WTC11 (cell line): Measurements from ENCODE around the gene MAN1B1. TPM values are rescaled to one million over a fixed set of nuclear protein-coding genes. Genes with fewer than 3 reads are reported as not detected.

Experiments
- ATAC-seq: fragments of 200-7000 bp; cut with Tn5 transposase; 2 replicates; pipeline ENCODE4 v1.10.0; 2021; ENCODE audit warnings: mild to moderate bottlenecking, moderate library complexity
- CTCF ChIA-PET: fragments of 300-600 bp; sonication (Branson Sonifier 250); formaldehyde crosslinking; loops from one replicate; lab custom pipeline; 2021; ENCODE audit warnings: antibody characterized with exemption; lab: Charles Lee
- POLR2A ChIA-PET: fragments of 350-600 bp; sonication (Branson Sonifier 250); formaldehyde crosslinking; loops from one replicate; lab custom pipeline; 2021; ENCODE audit warnings: antibody characterized with exemption; lab: Charles Lee
- DNase-seq: peaks from one replicate; pipeline ENCODE4 v3.0.0; 2021; ENCODE audit warnings: low spot score
- H3K27ac Mint-ChIP-seq: 2 replicates; pipeline ENCODE4 v1.8.0; 2021; ENCODE audit warnings: mixed read lengths
- H3K27me3 Mint-ChIP-seq: 2 replicates; pipeline ENCODE4 v1.8.0; 2021; ENCODE audit warnings: low read depth, mild to moderate bottlenecking, moderate library complexity, mixed read lengths
- H3K36me3 Mint-ChIP-seq: 2 replicates; pipeline ENCODE4 v1.8.0; 2021; ENCODE audit warnings: mixed read lengths
- H3K4me1 Mint-ChIP-seq: 2 replicates; pipeline ENCODE4 v1.8.0; 2022; ENCODE audit warnings: mixed read lengths
- H3K4me3 Mint-ChIP-seq: 2 replicates; pipeline ENCODE4 v1.8.0; 2021; ENCODE audit warnings: mild to moderate bottlenecking, moderate library complexity, mixed read lengths
- H3K9me3 Mint-ChIP-seq: 2 replicates; pipeline ENCODE4 v1.8.0; 2021; ENCODE audit warnings: mixed read lengths
- CREB1 ChIP-seq: sonication (generic); formaldehyde crosslinking; IDR thresholded peaks from 2 replicates; pipeline ENCODE4 v1.8.0; 2023; ENCODE audit warnings: mild to moderate bottlenecking, missing genetic modification reagents
- CREM ChIP-seq: sonication (generic); formaldehyde crosslinking; IDR thresholded peaks from 2 replicates; pipeline ENCODE4 v1.8.1; 2022; ENCODE audit warnings: mild to moderate bottlenecking, missing genetic modification reagents, moderate library complexity
- ELF4 ChIP-seq: sonication (generic); formaldehyde crosslinking; IDR thresholded peaks from 2 replicates; pipeline ENCODE4 v1.8.1; 2022; ENCODE audit warnings: low read depth, mild to moderate bottlenecking, moderate library complexity, missing genetic modification reagents
- FOXJ3 ChIP-seq: sonication (generic); formaldehyde crosslinking; IDR thresholded peaks from 2 replicates; pipeline ENCODE4 v1.9.0; 2021; ENCODE audit warnings: missing genetic modification reagents, mild to moderate bottlenecking, borderline replicate concordance
- GABPB1 ChIP-seq: sonication (generic); formaldehyde crosslinking; IDR thresholded peaks from 2 replicates; pipeline ENCODE4 v1.8.1; 2023; ENCODE audit warnings: mild to moderate bottlenecking, missing genetic modification reagents
- RORB ChIP-seq: fragments of 250-450 bp; sonication (Bioruptor Pico); IDR thresholded peaks from 2 replicates; pipeline ENCODE4 v1.9.0; 2021; ENCODE audit warnings: mild to moderate bottlenecking
- SOX15 ChIP-seq: fragments of 250-450 bp; sonication (Bioruptor Pico); IDR thresholded peaks from 2 replicates; pipeline ENCODE4 v1.9.0; 2021; ENCODE audit warnings: mild to moderate bottlenecking
- TEAD1 ChIP-seq: sonication (generic); formaldehyde crosslinking; IDR thresholded peaks from 2 replicates; pipeline ENCODE4 v1.8.0; 2022; ENCODE audit warnings: mild to moderate bottlenecking, missing genetic modification reagents
- TP53 ChIP-seq: sonication (generic); formaldehyde crosslinking; IDR thresholded peaks from 2 replicates; pipeline ENCODE4 v1.8.1; 2023; ENCODE audit warnings: mild to moderate bottlenecking, missing genetic modification reagents
- ZNF232 ChIP-seq: sonication (generic); formaldehyde crosslinking; IDR thresholded peaks from 2 replicates; pipeline ENCODE4 v1.8.0; 2022; ENCODE audit warnings: mild to moderate bottlenecking, missing genetic modification reagents
- ZNF396 ChIP-seq: fragments of 250-450 bp; sonication (Bioruptor Pico); IDR thresholded peaks from 2 replicates; pipeline ENCODE4 v1.8.0; 2021; ENCODE audit warnings: mild to moderate bottlenecking, moderate library complexity, borderline replicate concordance
- ZNF423 ChIP-seq: fragments of 250-450 bp; sonication (Bioruptor Pico); IDR thresholded peaks from 2 replicates; pipeline ENCODE4 v2.1.2; 2022; ENCODE audit warnings: mild to moderate bottlenecking, moderate library complexity
- total RNA-seq: library from RNA; stranded (reverse); gene quantifications from 3 replicates; pipeline ENCODE4 v1.2.3, GENCODE V29; 2021
- TF ChIP-seq, protein P1 (sequence below): sonication (generic); formaldehyde crosslinking; IDR thresholded peaks from 2 replicates; pipeline ENCODE4 v1.8.0; 2022; ENCODE audit warnings: mild to moderate bottlenecking, missing genetic modification reagents
- TF ChIP-seq, protein P2 (sequence below): sonication (generic); formaldehyde crosslinking; IDR thresholded peaks from 2 replicates; pipeline ENCODE4 v1.8.0; 2022; ENCODE audit warnings: mild to moderate bottlenecking, missing genetic modification reagents
- TF ChIP-seq, protein P3 (sequence below): sonication (generic); formaldehyde crosslinking; IDR thresholded peaks from 2 replicates; pipeline ENCODE4 v1.8.1; 2023; ENCODE audit warnings: mild to moderate bottlenecking, missing genetic modification reagents, moderate library complexity
- TF ChIP-seq, protein P4 (sequence below): sonication (generic); formaldehyde crosslinking; IDR thresholded peaks from 2 replicates; pipeline ENCODE4 v1.8.0; 2023; ENCODE audit warnings: mild to moderate bottlenecking, missing genetic modification reagents
- TF ChIP-seq, protein P5 (sequence below): sonication (generic); formaldehyde crosslinking; IDR thresholded peaks from 2 replicates; pipeline ENCODE4 v1.8.1; 2022; ENCODE audit warnings: mild to moderate bottlenecking, missing genetic modification reagents, moderate library complexity, borderline replicate concordance
- TF ChIP-seq, protein P6 (sequence below): sonication (generic); formaldehyde crosslinking; IDR thresholded peaks from 2 replicates; pipeline ENCODE4 v1.8.1; 2023; ENCODE audit warnings: mild to moderate bottlenecking, missing genetic modification reagents
- TF ChIP-seq, protein P7 (sequence below): fragments of 250-450 bp; sonication (Bioruptor Pico); IDR thresholded peaks from 2 replicates; pipeline ENCODE4 v1.9.0; 2021; ENCODE audit warnings: mild to moderate bottlenecking
- TF ChIP-seq, protein P8 (sequence below): fragments of 250-450 bp; sonication (Bioruptor Pico); IDR thresholded peaks from 2 replicates; pipeline ENCODE4 v2.1.2; 2022; ENCODE audit warnings: mild to moderate bottlenecking, moderate library complexity

MAN1B1 gene
- total RNA-seq, 1 experiment from 2014 or later: 57.1 TPM

DNA sequence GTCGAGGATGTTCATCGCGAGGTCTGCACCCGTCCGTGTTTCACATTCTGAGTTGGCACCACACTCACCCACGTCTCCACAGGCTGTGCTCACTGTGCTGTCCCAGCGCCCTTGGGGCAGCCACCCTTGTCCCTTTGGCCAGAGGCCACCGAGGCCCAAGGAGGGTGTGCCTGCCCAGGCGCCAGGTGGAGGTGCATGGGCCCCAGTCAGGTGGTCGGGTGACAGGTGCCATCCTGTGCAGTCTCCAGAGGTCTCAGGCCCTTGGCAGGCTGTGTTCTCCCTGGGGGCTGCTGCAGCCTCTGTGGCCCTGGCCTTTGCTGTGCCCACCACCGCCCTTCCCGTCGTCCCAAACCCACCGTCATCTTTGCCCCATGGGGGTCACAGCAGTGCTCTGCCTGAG is 12.4 kb downstream of the MAN1B1 start (continued):
- TF ChIP-seq ZNF396 (CRISPR knock-in tag): no peak
- TF ChIP-seq, protein P1, sequence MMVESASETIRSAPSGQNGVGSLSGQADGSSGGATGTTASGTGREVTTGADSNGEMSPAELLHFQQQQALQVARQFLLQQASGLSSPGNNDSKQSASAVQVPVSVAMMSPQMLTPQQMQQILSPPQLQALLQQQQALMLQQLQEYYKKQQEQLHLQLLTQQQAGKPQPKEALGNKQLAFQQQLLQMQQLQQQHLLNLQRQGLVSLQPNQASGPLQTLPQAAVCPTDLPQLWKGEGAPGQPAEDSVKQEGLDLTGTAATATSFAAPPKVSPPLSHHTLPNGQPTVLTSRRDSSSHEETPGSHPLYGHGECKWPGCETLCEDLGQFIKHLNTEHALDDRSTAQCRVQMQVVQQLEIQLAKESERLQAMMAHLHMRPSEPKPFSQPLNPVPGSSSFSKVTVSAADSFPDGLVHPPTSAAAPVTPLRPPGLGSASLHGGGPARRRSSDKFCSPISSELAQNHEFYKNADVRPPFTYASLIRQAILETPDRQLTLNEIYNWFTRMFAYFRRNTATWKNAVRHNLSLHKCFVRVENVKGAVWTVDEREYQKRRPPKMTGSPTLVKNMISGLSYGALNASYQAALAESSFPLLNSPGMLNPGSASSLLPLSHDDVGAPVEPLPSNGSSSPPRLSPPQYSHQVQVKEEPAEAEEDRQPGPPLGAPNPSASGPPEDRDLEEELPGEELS (CRISPR knock-in tag): no peak
- no peak for TF ChIP-seq TP53 (CRISPR knock-in tag)
- TF ChIP-seq, protein P2, sequence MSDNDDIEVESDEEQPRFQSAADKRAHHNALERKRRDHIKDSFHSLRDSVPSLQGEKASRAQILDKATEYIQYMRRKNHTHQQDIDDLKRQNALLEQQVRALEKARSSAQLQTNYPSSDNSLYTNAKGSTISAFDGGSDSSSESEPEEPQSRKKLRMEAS (CRISPR knock-in tag): no peak

DNA sequence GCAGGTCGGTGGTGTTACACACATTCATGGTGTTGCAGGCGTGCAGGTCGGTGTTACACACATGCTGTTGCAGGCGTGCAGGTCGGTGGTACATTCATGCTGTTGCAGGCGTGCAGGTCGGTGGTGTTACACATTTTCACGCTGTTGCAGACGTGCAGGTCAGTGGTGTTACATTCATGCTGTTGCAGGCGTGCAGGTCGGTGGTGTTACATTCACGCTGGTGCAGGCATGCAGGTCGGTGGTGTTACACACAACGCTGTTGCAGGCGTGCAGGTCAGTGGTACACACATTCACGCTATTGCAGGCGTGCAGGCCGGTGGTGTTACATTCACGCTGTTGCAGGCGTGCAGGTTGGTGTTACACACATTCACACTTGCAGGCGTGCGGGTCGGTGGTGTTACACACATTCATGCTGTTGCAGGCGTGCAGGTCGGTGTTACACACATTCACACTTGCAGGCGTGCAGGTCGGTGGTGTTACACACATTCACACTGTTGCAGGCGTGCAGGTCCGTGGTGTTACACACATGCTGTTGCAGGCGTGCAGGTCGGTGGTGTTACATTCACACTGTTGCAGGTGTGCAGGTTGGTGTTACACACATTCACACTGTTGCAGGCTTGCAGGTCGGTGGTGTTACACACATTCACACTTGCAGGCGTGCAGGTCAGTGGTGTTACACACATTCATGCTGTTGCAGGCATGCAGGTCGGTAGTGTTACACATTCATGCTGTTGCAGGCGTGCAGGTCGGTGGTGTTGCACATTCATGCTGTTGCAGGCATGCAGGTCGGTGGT is 16.6 kb downstream of the MAN1B1 start:
- no peaks in the 10 kb centered on the region for H3K9me3 Mint-ChIP-seq
- ChIA-PET POLR2A (no interaction called here), CTCF (no interaction called here)
- H3K27me3 Mint-ChIP-seq: no peaks in the 10 kb centered on the region
- TF ChIP-seq, protein P3, sequence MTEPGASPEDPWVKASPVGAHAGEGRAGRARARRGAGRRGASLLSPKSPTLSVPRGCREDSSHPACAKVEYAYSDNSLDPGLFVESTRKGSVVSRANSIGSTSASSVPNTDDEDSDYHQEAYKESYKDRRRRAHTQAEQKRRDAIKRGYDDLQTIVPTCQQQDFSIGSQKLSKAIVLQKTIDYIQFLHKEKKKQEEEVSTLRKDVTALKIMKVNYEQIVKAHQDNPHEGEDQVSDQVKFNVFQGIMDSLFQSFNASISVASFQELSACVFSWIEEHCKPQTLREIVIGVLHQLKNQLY: no peak
- TF ChIP-seq RORB (no peak), SOX15 (CRISPR knock-in tag) (no peak), ELF4 (CRISPR knock-in tag) (no peak), FOXJ3 (no peak), TEAD1 (CRISPR knock-in tag) (no peak), ZNF232 (no peak), CREM (CRISPR knock-in tag) (no peak), ZNF423 (CRISPR knock-in tag) (no peak), GABPB1 (CRISPR knock-in tag) (no peak), CREB1 (CRISPR knock-in tag) (no peak)
- TF ChIP-seq, protein P4, sequence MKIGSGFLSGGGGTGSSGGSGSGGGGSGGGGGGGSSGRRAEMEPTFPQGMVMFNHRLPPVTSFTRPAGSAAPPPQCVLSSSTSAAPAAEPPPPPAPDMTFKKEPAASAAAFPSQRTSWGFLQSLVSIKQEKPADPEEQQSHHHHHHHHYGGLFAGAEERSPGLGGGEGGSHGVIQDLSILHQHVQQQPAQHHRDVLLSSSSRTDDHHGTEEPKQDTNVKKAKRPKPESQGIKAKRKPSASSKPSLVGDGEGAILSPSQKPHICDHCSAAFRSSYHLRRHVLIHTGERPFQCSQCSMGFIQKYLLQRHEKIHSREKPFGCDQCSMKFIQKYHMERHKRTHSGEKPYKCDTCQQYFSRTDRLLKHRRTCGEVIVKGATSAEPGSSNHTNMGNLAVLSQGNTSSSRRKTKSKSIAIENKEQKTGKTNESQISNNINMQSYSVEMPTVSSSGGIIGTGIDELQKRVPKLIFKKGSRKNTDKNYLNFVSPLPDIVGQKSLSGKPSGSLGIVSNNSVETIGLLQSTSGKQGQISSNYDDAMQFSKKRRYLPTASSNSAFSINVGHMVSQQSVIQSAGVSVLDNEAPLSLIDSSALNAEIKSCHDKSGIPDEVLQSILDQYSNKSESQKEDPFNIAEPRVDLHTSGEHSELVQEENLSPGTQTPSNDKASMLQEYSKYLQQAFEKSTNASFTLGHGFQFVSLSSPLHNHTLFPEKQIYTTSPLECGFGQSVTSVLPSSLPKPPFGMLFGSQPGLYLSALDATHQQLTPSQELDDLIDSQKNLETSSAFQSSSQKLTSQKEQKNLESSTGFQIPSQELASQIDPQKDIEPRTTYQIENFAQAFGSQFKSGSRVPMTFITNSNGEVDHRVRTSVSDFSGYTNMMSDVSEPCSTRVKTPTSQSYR (CRISPR knock-in tag): no peak
- TF ChIP-seq, protein P5, sequence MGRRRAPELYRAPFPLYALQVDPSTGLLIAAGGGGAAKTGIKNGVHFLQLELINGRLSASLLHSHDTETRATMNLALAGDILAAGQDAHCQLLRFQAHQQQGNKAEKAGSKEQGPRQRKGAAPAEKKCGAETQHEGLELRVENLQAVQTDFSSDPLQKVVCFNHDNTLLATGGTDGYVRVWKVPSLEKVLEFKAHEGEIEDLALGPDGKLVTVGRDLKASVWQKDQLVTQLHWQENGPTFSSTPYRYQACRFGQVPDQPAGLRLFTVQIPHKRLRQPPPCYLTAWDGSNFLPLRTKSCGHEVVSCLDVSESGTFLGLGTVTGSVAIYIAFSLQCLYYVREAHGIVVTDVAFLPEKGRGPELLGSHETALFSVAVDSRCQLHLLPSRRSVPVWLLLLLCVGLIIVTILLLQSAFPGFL (CRISPR knock-in tag): no peak
- TF ChIP-seq, protein P6, sequence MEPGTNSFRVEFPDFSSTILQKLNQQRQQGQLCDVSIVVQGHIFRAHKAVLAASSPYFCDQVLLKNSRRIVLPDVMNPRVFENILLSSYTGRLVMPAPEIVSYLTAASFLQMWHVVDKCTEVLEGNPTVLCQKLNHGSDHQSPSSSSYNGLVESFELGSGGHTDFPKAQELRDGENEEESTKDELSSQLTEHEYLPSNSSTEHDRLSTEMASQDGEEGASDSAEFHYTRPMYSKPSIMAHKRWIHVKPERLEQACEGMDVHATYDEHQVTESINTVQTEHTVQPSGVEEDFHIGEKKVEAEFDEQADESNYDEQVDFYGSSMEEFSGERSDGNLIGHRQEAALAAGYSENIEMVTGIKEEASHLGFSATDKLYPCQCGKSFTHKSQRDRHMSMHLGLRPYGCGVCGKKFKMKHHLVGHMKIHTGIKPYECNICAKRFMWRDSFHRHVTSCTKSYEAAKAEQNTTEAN: no peak
- TF ChIP-seq, protein P7, sequence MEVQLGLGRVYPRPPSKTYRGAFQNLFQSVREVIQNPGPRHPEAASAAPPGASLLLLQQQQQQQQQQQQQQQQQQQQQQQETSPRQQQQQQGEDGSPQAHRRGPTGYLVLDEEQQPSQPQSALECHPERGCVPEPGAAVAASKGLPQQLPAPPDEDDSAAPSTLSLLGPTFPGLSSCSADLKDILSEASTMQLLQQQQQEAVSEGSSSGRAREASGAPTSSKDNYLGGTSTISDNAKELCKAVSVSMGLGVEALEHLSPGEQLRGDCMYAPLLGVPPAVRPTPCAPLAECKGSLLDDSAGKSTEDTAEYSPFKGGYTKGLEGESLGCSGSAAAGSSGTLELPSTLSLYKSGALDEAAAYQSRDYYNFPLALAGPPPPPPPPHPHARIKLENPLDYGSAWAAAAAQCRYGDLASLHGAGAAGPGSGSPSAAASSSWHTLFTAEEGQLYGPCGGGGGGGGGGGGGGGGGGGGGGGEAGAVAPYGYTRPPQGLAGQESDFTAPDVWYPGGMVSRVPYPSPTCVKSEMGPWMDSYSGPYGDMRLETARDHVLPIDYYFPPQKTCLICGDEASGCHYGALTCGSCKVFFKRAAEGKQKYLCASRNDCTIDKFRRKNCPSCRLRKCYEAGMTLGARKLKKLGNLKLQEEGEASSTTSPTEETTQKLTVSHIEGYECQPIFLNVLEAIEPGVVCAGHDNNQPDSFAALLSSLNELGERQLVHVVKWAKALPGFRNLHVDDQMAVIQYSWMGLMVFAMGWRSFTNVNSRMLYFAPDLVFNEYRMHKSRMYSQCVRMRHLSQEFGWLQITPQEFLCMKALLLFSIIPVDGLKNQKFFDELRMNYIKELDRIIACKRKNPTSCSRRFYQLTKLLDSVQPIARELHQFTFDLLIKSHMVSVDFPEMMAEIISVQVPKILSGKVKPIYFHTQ (CRISPR knock-in tag): no peak
- TF ChIP-seq, protein P8, sequence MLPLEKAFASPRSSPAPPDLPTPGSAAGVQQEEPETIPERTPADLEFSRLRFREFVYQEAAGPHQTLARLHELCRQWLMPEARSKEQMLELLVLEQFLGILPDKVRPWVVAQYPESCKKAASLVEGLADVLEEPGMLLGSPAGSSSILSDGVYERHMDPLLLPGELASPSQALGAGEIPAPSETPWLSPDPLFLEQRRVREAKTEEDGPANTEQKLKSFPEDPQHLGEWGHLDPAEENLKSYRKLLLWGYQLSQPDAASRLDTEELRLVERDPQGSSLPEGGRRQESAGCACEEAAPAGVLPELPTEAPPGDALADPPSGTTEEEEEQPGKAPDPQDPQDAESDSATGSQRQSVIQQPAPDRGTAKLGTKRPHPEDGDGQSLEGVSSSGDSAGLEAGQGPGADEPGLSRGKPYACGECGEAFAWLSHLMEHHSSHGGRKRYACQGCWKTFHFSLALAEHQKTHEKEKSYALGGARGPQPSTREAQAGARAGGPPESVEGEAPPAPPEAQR: no peak
- TF ChIP-seq, all 79 proteins: peak for 0
- no peak overlapping the region for H3K27ac Mint-ChIP-seq
- DNase-seq (no peak), ATAC-seq (no peak)
- H3K4me1 Mint-ChIP-seq: no peaks in the 10 kb centered on the region
- H3K36me3 Mint-ChIP-seq: peaks cover 17% of the 10 kb centered on the region
- no peak overlapping the region for H3K4me3 Mint-ChIP-seq
